ACC112 (cell line): ENCODE data around the gene NPLOC4.

Experiments used
- H2AFZ ChIP-seq: fragments of 200-600 bp; sonication (generic); one replicate; pipeline ENCODE4 v1.6.0; 2017; ENCODE audit warnings: antibody characterized with exemption, low read length; ENCODE audit not compliant: unreplicated experiment
- H3K27ac ChIP-seq: fragments of 200-600 bp; sonication (generic); 2 replicates; pipeline ENCODE4 v1.5.1; 2014; ENCODE audit warnings: low read depth, mild to moderate bottlenecking, antibody characterized with exemption, low read length, moderate library complexity
- H3K27me3 ChIP-seq: fragments of 200-600 bp; sonication (generic); 2 replicates; pipeline ENCODE4 v1.6.1; 2014; ENCODE audit warnings: mild to moderate bottlenecking, antibody characterized with exemption, low read length, moderate library complexity, mixed read lengths; ENCODE audit not compliant: insufficient read depth
- H3K36me3 ChIP-seq: fragments of 200-600 bp; sonication (generic); 2 replicates; pipeline ENCODE4 v1.6.1; 2016; ENCODE audit warnings: mild to moderate bottlenecking, antibody characterized with exemption, low read length, moderate library complexity, mixed read lengths; ENCODE audit not compliant: insufficient read depth
- H3K4me1 ChIP-seq: fragments of 200-600 bp; sonication (generic); one replicate; pipeline ENCODE4 v1.6.1; 2016; ENCODE audit warnings: low read length, mixed read lengths; ENCODE audit not compliant: insufficient read depth, unreplicated experiment, control insufficient read depth
- H3K4me3 ChIP-seq: fragments of 200-600 bp; sonication (generic); 2 replicates; pipeline ENCODE4 v1.5.1; 2014; ENCODE audit warnings: mild to moderate bottlenecking, low read depth, low read length
- H3K79me2 ChIP-seq: fragments of 200-600 bp; sonication (generic); one replicate; pipeline ENCODE4 v1.6.0; 2016; ENCODE audit warnings: low read length; ENCODE audit not compliant: control insufficient read depth, unreplicated experiment, insufficient read depth

NPLOC4 gene

GRCh38 chr17:81565231-81565630, 71.7 kb downstream of the NPLOC4 start:
- Histone ChIP-seq H3K79me2 (peaks cover 5% of the 10 kb centered on the region), H3K4me3 (no peak overlapping the region), H2AFZ (no peak overlapping the region), H3K27ac (no peak overlapping the region), H3K27me3 (no peaks in the 10 kb centered on the region), H3K36me3 (peaks cover 27% of the 10 kb centered on the region), H3K4me1 (peaks cover 75% of the 10 kb centered on the region)

GRCh38 chr17:81564778-81565177, 72.1 kb downstream of the NPLOC4 start:
- Histone ChIP-seq H3K4me1 (peaks cover 75% of the 10 kb centered on the region), H3K36me3 (peaks cover 30% of the 10 kb centered on the region), H2AFZ (no peak overlapping the region), H3K27ac (0 out of 2 replicates have a peak overlapping the region, but pooled peaks have one; percentile 30), H3K4me3 (no peak overlapping the region), H3K79me2 (peaks cover 5% of the 10 kb centered on the region), H3K27me3 (no peaks in the 10 kb centered on the region)

DNA sequence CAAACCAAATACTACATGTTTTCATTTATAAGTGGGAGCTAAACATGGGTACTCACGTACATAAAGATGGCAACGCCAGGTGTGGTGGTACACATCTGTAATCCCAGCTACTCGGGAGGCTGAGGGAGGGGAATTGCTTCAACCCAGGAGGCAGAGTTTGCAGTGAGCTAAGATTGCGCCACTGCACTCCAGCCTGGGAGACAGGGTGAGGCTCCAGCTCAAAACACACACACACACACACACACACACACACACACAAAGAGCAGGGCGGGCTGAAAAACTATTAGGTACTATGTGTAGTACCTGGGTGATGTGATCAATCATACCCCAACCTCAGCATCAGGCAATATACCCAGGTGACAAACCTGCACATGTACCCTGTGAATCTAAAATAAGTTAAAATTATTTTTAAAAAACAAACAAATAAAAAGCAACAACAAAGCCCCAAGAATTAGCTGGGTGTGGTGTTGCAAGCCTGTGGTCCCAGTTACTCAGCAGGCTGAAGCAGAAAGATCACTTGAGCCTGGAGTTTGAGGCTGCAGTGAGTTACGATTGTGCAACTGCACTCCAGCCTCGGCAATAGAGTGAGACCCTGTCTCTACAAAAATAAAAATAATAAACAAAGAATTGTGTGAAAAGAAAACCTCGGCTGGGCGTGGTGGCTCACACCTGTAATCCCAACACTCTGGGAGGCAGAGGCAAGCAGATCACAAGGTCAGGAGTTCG, 72.9 kb downstream of the NPLOC4 start:
- H2AFZ ChIP-seq, result no peak overlapping the region
- H3K4me3 ChIP-seq, result no peak overlapping the region
- peak overlapping the region; percentile 30; the same call in 1 of the 2 replicates for H3K27ac ChIP-seq
- H3K27me3 ChIP-seq, result no peaks in the 10 kb centered on the region
- peaks cover 5% of the 10 kb centered on the region for H3K79me2 ChIP-seq
- H3K4me1 ChIP-seq, result peaks cover 75% of the 10 kb centered on the region
- peaks cover 26% of the 10 kb centered on the region for H3K36me3 ChIP-seq

- H3K4me1 ChIP-seq, result peaks cover 55% of the 10 kb centered on the region
- H3K27me3 ChIP-seq, result no peaks in the 10 kb centered on the region
- no peak overlapping the region for H3K4me3 ChIP-seq
- H2AFZ ChIP-seq, result no peak overlapping the region
- H3K79me2 ChIP-seq, result peaks cover 5% of the 10 kb centered on the region
- H3K36me3 ChIP-seq, result peaks cover 29% of the 10 kb centered on the region; the same call in 1 of the 2 replicates
- H3K27ac ChIP-seq, result peak overlapping the region; percentile 61
Measured at GRCh38 chr17:81561494-81561885, 75.4 kb downstream of the NPLOC4 start.

GRCh38 chr17:81558941-81559806, 77.7 kb downstream of the NPLOC4 start:
- no peaks in the 10 kb centered on the region for H3K27me3 ChIP-seq

GRCh38 chr17:81558115-81558468, 78.8 kb downstream of the NPLOC4 start:
- no peaks in the 10 kb centered on the region for H3K27me3 ChIP-seq
- H3K4me3 ChIP-seq, result no peak overlapping the region
- H3K79me2 ChIP-seq, result peaks cover 2% of the 10 kb centered on the region
- peaks cover 41% of the 10 kb centered on the region for H3K4me1 ChIP-seq
- H3K36me3 ChIP-seq, result peaks cover 24% of the 10 kb centered on the region; the same call in 1 of the 2 replicates
- no peak overlapping the region for H3K27ac ChIP-seq
- no peak overlapping the region for H2AFZ ChIP-seq

More at GRCh38 chr17:81558941-81559806, 77.7 kb downstream of the NPLOC4 start:
- peaks cover 2% of the 10 kb centered on the region for H3K79me2 ChIP-seq
- H3K4me3 ChIP-seq, result no peak overlapping the region
- H2AFZ ChIP-seq, result no peak overlapping the region
- H3K4me1 ChIP-seq, result peaks cover 43% of the 10 kb centered on the region
- no peak overlapping the region for H3K27ac ChIP-seq
- peaks cover 24% of the 10 kb centered on the region; the same call in 1 of the 2 replicates for H3K36me3 ChIP-seq

DNA sequence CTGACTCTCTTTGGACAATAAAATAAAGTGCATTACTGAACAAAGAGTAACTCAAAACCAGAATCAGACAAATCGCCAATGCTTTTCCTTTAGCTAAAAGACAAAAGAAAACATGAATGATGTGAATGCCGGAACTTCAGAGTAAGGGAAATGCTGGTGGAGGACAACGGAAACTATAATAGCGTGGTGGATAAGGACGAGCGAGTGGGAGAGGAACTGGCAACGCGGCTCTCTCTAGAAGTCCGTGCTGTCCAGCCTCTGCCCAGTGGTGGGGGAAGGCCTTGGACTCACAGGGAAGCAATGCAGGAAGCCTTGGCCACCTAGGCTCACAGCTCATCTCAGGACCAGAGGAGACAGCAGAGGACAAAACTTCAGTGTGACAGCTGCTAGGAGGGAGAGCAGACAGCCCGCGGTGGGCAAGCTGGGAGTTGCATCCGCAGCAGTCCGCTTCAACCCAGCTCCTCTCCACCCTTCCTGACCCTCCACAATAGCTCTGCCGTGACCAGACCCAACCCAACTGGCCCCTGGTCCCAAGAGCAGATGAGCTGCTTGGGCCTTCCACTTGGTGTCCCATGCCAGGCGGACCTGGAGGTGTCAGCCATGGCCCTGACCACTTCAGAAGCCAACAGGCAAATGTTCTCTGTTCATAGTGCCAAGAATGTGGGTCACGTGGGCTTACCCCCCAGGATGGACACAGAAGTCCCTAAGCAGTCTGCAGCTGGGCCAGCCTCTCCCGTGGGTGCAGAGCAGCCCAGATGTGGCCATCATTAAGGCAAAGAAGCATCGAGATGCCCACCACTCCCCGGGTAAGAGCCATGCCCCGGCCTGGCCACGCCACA, 79.4 kb downstream of the NPLOC4 start:
- no peak overlapping the region for H3K27ac ChIP-seq

GRCh38 chr17:81556863-81557262, 80.0 kb downstream of the NPLOC4 start:
- H2AFZ ChIP-seq, result no peak overlapping the region
- H3K4me3 ChIP-seq, result no peak overlapping the region
- H3K4me1 ChIP-seq, result peaks cover 34% of the 10 kb centered on the region
- H3K27me3 ChIP-seq, result no peaks in the 10 kb centered on the region
- peaks cover 24% of the 10 kb centered on the region; the same call in 1 of the 2 replicates for H3K36me3 ChIP-seq
- H3K79me2 ChIP-seq, result peaks cover 4% of the 10 kb centered on the region
- no peak overlapping the region for H3K27ac ChIP-seq

More for the DNA sequence above, 79.4 kb downstream of the NPLOC4 start:
- Histone ChIP-seq H3K4me1 (peaks cover 38% of the 10 kb centered on the region), H3K4me3 (no peak overlapping the region), H2AFZ (no peak overlapping the region), H3K79me2 (peaks cover 2% of the 10 kb centered on the region), H3K36me3 (peaks cover 24% of the 10 kb centered on the region; the same call in 1 of the 2 replicates), H3K27me3 (no peaks in the 10 kb centered on the region)

- Histone ChIP-seq H3K36me3 (peaks cover 24% of the 10 kb centered on the region; the same call in 1 of the 2 replicates), H2AFZ (no peak overlapping the region), H3K4me3 (no peak overlapping the region), H3K27me3 (no peaks in the 10 kb centered on the region), H3K4me1 (peaks cover 30% of the 10 kb centered on the region), H3K79me2 (peaks cover 11% of the 10 kb centered on the region), H3K27ac (no peak overlapping the region)
Measured at GRCh38 chr17:81556175-81556691, 80.7 kb downstream of the NPLOC4 start.
